ENCODE data around the gene ACSM2B.
"Not testable (repeated sequence)": the region's sequence is repeated elsewhere in the genome, so short reads cannot be mapped to it uniquely, and the experiment has no call there.

Gene ACSM2B

GRCh38 chr16:20611350-20611902 is 35.3 kb upstream of the ACSM2B start:
- TF ChIP-seq TCF4 (CRISPR knock-in tag; IDR thresholded peaks at IDR 0.05; ENCODE audit: borderline replicate concordance) (no peak), BACH2 (CRISPR knock-in tag; IDR thresholded peaks at IDR 0.05; ENCODE audit: borderline replicate concordance) (no peak)
- ATAC-seq, result no peak

- no peak for ATAC-seq
These were observed 34.8 kb upstream of the ACSM2B start for GRCh38 chr16:20610892-20611349.

GRCh38 chr16:20610211-20610891 is 34.2 kb upstream of the ACSM2B start:
- TF ChIP-seq ZNF70 (CRISPR knock-in tag; IDR thresholded peaks at IDR 0.05) (no peak), PATZ1 (CRISPR knock-in tag; IDR thresholded peaks at IDR 0.05; ENCODE audit: borderline replicate concordance) (no peak), ZNF8 (CRISPR knock-in tag; IDR thresholded peaks at IDR 0.05) (no peak), ARNTL (CRISPR knock-in tag; IDR thresholded peaks at IDR 0.05; ENCODE audit: borderline replicate concordance, low read depth) (no peak), ZFP30 (CRISPR knock-in tag; IDR thresholded peaks at IDR 0.05) (no peak), ZFP3 (CRISPR knock-in tag; IDR thresholded peaks at IDR 0.05) (no peak), PPARA (CRISPR knock-in tag; IDR thresholded peaks at IDR 0.05; ENCODE audit: borderline replicate concordance) (no peak)
- ATAC-seq, result no peak

More at GRCh38 chr16:20610892-20611349, 34.8 kb upstream of the ACSM2B start:
- no peak for TF ChIP-seq TCF4 (CRISPR knock-in tag; IDR thresholded peaks at IDR 0.05; ENCODE audit: borderline replicate concordance)
- TF ChIP-seq ESRRG (CRISPR knock-in tag; IDR thresholded peaks at IDR 0.05), result no peak
- no peak for TF ChIP-seq ZNF8 (CRISPR knock-in tag; IDR thresholded peaks at IDR 0.05)
- TF ChIP-seq ZFP30 (CRISPR knock-in tag; IDR thresholded peaks at IDR 0.05), result no peak
- TF ChIP-seq BACH2 (CRISPR knock-in tag; IDR thresholded peaks at IDR 0.05; ENCODE audit: borderline replicate concordance), result no peak
- no peak for TF ChIP-seq CSDC2 (CRISPR knock-in tag; IDR thresholded peaks at IDR 0.05)
- TF ChIP-seq POU6F1 (CRISPR knock-in tag; IDR thresholded peaks at IDR 0.05; ENCODE audit: borderline replicate concordance, low read depth), result no peak
- no peak for TF ChIP-seq CSRNP3 (CRISPR knock-in tag; IDR thresholded peaks at IDR 0.05)
- TF ChIP-seq ISL1 (CRISPR knock-in tag; IDR thresholded peaks at IDR 0.05), result no peak
- TF ChIP-seq SNAI2 (CRISPR knock-in tag; IDR thresholded peaks at IDR 0.05), result no peak
- no peak for TF ChIP-seq CREB5 (CRISPR knock-in tag; IDR thresholded peaks at IDR 0.05; ENCODE audit: low read depth)
- TF ChIP-seq GLIS3 (CRISPR knock-in tag; IDR thresholded peaks at IDR 0.05), result no peak
- TF ChIP-seq TOX (CRISPR knock-in tag; IDR thresholded peaks at IDR 0.05; ENCODE audit: borderline replicate concordance), result no peak
- TF ChIP-seq PPARA (CRISPR knock-in tag; IDR thresholded peaks at IDR 0.05; ENCODE audit: borderline replicate concordance), result no peak
- TF ChIP-seq RARB (CRISPR knock-in tag; IDR thresholded peaks at IDR 0.05), result no peak
- TF ChIP-seq OSR1 (CRISPR knock-in tag; IDR thresholded peaks at IDR 0.05), result no peak
- no peak for TF ChIP-seq ARNTL (CRISPR knock-in tag; IDR thresholded peaks at IDR 0.05; ENCODE audit: borderline replicate concordance, low read depth)
- TF ChIP-seq PATZ1 (CRISPR knock-in tag; IDR thresholded peaks at IDR 0.05; ENCODE audit: borderline replicate concordance), result no peak

- ATAC-seq, result not testable (repeated sequence)
These were observed 26.0 kb upstream of the ACSM2B start for GRCh38 chr16:20602205-20602604.

GRCh38 chr16:20599475-20599874 is 23.3 kb upstream of the ACSM2B start:
- ATAC-seq, result not testable (repeated sequence)

Data from SK-N-SH treated with all-trans-retinoic acid at 6 μM for 48 hours (cell line).